PFSK-1 (cell line): ENCODE data around the gene GUCD1.

Experiments
- FOXP2 ChIP-seq: optimal IDR thresholded peaks from 2 replicates; pipeline ENCODE3; 2011; ENCODE audit warnings: borderline replicate concordance, control low read depth, inconsistent platforms; ENCODE audit not compliant: insufficient read depth; ENCODE audit errors: extremely low read length, extremely low read depth
- POLR2AphosphoS5 ChIP-seq: IDR thresholded peaks from 2 replicates; pipeline ENCODE4 v1.6.1; 2012; ENCODE audit warnings: low read depth, mild to moderate bottlenecking, control low read depth, low read length, moderate library complexity
- SIN3A ChIP-seq: IDR thresholded peaks from 2 replicates; pipeline ENCODE4 v1.6.1; 2012; ENCODE audit warnings: mild to moderate bottlenecking, low read length, moderate library complexity, borderline replicate concordance; ENCODE audit not compliant: insufficient read depth
- TAF1 ChIP-seq: IDR thresholded peaks from 2 replicates; pipeline ENCODE4 v1.6.1; 2012; ENCODE audit warnings: low read length, control low read depth, borderline replicate concordance; ENCODE audit not compliant: insufficient read depth
- TF ChIP-seq, protein P1 (sequence below), 2 experiments: IDR thresholded peaks; 2 replicates each; pipeline versions ENCODE4 v1.6.1 to v1.8.0; 2011 to 2012; ENCODE audit warnings: low read depth in 2 of 2, low read length in 2 of 2, control low read depth in 1 of 2, inconsistent platforms in 1 of 2, mild to moderate bottlenecking in 1 of 2, moderate library complexity in 1 of 2; ENCODE audit not compliant: insufficient read depth in 1 of 2

Gene GUCD1

GRCh38 chr22:24543185-24543601, 11.7 kb downstream of the GUCD1 start:
- TF ChIP-seq TAF1 (no peak), FOXP2 (no peak), POLR2AphosphoS5 (no peak), SIN3A (no peak)
- TF ChIP-seq, protein P1, sequence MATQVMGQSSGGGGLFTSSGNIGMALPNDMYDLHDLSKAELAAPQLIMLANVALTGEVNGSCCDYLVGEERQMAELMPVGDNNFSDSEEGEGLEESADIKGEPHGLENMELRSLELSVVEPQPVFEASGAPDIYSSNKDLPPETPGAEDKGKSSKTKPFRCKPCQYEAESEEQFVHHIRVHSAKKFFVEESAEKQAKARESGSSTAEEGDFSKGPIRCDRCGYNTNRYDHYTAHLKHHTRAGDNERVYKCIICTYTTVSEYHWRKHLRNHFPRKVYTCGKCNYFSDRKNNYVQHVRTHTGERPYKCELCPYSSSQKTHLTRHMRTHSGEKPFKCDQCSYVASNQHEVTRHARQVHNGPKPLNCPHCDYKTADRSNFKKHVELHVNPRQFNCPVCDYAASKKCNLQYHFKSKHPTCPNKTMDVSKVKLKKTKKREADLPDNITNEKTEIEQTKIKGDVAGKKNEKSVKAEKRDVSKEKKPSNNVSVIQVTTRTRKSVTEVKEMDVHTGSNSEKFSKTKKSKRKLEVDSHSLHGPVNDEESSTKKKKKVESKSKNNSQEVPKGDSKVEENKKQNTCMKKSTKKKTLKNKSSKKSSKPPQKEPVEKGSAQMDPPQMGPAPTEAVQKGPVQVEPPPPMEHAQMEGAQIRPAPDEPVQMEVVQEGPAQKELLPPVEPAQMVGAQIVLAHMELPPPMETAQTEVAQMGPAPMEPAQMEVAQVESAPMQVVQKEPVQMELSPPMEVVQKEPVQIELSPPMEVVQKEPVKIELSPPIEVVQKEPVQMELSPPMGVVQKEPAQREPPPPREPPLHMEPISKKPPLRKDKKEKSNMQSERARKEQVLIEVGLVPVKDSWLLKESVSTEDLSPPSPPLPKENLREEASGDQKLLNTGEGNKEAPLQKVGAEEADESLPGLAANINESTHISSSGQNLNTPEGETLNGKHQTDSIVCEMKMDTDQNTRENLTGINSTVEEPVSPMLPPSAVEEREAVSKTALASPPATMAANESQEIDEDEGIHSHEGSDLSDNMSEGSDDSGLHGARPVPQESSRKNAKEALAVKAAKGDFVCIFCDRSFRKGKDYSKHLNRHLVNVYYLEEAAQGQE (IDR thresholded peaks at IDR 0.05; ENCODE audit: insufficient read depth in 1 of 2, low read depth in 2 of 2, low read length in 2 of 2), result no peak

DNA sequence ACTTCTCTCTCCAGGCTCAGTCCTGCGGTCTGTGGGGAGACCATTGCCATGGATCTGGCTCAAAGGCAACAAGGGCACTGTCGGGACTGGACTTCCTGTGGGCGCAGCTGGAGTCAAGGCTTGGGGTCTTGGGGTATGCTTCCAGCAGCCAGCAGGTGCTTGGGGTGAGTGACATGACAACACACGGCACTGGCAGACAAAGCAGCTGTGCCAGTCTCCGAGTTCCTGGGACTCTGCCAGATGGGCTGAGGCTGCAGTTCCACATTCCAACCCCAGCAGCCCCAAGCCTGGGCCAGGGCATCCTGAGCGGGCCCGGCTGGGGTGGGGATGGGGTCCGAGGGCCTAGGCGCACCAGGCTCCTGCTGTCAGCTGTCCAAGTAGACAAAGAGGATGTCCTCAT, 12.3 kb downstream of the GUCD1 start:
- TF ChIP-seq SIN3A (no peak), POLR2AphosphoS5 (no peak), TAF1 (no peak), FOXP2 (no peak)
- TF ChIP-seq, protein P1 (IDR thresholded peaks at IDR 0.05; ENCODE audit: insufficient read depth in 1 of 2, low read depth in 2 of 2, low read length in 2 of 2), result no peak

DNA sequence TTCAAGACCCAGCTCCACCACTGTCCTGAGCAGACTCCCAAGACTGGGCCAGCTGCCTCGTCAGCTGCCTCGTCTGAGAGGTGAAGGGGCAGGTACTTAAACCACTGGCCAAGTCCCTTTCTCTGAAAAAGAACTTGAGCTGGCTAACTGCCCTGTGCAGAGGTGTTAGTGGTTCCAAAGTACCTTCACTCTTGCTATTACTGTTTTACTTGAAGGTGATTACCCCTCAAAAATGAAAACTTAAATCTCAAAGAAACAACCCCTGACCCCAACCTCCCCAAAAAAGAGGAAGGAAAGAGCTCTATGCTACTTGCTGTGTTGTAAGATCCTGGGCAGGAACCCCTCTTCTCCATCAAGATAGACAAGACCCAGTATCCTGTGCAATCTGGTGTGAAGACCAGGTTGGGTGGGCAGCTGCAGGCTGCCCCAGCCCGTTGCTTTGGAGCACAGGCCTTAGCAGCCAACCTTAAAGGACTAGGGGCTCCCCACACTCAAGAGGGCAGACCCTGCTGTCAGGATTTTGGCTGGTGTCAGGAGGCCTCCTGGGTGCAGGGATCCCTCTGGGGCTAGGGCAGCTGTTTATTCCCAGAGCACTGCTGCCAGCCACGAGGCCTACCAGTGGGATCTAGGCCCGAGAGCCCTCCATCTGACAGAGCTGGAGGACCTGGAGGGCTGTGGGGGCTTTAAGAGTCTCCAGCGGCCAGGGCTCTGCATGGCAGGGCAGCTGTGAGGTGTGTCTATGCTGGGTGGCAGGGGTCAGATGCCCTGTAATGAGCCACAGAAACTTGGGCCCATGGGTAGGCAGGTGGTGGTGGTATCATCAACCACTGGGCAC, 13.0 kb downstream of the GUCD1 start:
- no peak for TF ChIP-seq SIN3A
- TF ChIP-seq POLR2AphosphoS5, result no peak
- no peak for TF ChIP-seq TAF1
- TF ChIP-seq FOXP2, result no peak
- TF ChIP-seq, protein P1 (IDR thresholded peaks at IDR 0.05; ENCODE audit: insufficient read depth in 1 of 2, low read depth in 2 of 2, low read length in 2 of 2), result no peak

DNA sequence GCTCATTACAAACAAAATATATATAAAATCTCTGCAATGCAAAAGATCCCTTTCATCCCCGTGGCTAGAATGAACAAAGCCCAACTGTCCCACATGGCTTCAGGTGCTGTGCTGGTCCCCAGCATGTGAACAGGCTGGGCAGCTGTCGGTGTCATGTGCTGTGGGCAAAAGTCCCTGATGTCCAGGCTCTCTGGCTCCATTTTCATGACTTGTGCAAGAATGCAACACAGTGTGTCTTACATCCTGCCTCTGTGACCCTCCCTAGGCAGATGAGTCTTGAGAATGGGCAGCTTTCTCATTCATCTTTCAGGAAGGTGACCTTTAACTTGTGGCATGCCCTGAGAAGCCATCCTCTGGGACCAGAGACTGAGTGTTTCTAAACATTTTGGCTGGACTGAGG, 14.5 kb downstream of the GUCD1 start:
- TF ChIP-seq, protein P1 (IDR thresholded peaks at IDR 0.05; ENCODE audit: insufficient read depth in 1 of 2, low read depth in 2 of 2, low read length in 2 of 2), result no peak
- no peak for TF ChIP-seq SIN3A
- TF ChIP-seq POLR2AphosphoS5, result no peak
- no peak for TF ChIP-seq TAF1

DNA sequence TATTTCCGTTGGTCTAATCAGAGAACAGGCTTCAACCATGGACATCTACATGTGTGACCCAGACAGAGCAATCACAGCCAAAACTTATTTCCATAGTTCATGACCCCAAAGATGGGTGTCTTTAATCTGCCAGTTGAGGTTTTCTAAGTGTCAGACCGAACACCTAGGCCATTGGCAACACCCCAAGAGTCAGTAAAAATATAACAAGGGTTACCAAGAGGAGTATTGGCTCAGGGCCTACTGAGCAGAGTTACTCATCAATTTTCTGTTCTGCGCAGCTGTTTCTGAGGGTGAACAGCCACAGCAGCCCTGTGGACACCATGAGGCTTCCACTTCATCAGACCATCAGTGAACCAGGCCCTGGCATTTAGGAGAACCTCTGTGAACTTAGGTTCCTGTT, 18.8 kb downstream of the GUCD1 start:
- TF ChIP-seq SIN3A, result no peak
- TF ChIP-seq, protein P1 (IDR thresholded peaks at IDR 0.05; ENCODE audit: insufficient read depth in 1 of 2, low read depth in 2 of 2, low read length in 2 of 2), result no peak
- no peak for TF ChIP-seq TAF1
- TF ChIP-seq POLR2AphosphoS5, result no peak
- TF ChIP-seq FOXP2, result no peak
